OCI-LY3 (cell line): ENCODE measurements around the gene SESN3.

ENCODE experiments used
- CTCF ChIP-seq: fragments of 200-600, 300-600 bp; sonication (generic); IDR thresholded peaks from 2 replicates; pipeline ENCODE4 v1.5.1; 2014; ENCODE audit warnings: antibody characterized with exemption, low read length, low read depth
- EZH2phosphoT487 ChIP-seq: fragments of 200-600 bp; shearing (Covaris generic); IDR thresholded peaks from 2 replicates; pipeline ENCODE4 v1.6.1; 2018; ENCODE audit warnings: antibody characterized with exemption, mixed run types, low read depth

- no peak for TF ChIP-seq CTCF
- no peak for TF ChIP-seq EZH2phosphoT487
Measured at GRCh38 chr11:95247127-95247684, 16.2 kb upstream of the SESN3 start.
